ENCODE results near the gene IRF2BP1. TPM values are rescaled to one million over a fixed set of nuclear protein-coding genes. Genes with fewer than 3 reads are reported as not detected.
A peak's percentile ranks its signal among the peaks of the same experiment; 100 is the strongest.

The IRF2BP1 gene
- total and polyA plus RNA-seq, 2 of the 13 experiments (the other 11 are each of a cell fraction or from before 2014, with no cell fraction given): 4.3 to 14.3 TPM

- TF ChIP-seq ZNF839 (CRISPR knock-in tag; IDR thresholded peaks at IDR 0.05; ENCODE audit: borderline replicate concordance) (peak; percentile 74; the same call in 1 of the 2 replicates), ZNF501 (CRISPR knock-in tag; IDR thresholded peaks at IDR 0.05) (peak; percentile 77), ZFAT (CRISPR knock-in tag; conservative IDR thresholded peaks at IDR 0.05) (no peak), KDM2A (CRISPR knock-in tag; IDR thresholded peaks at IDR 0.05; ENCODE audit: borderline replicate concordance, low read depth) (peak; percentile 39; the same call in 1 of the 2 replicates), ZNF790 (CRISPR knock-in tag; IDR thresholded peaks at IDR 0.05; ENCODE audit: borderline replicate concordance) (no peak), TFE3 (CRISPR knock-in tag; IDR thresholded peaks at IDR 0.05) (no peak), ZNF782 (CRISPR knock-in tag; IDR thresholded peaks at IDR 0.05; ENCODE audit: borderline replicate concordance) (no peak), YEATS2 (CRISPR knock-in tag; IDR thresholded peaks at IDR 0.05; ENCODE audit: borderline replicate concordance) (peak; percentile 30; the same call in 1 of the 2 replicates), ZNF605 (CRISPR knock-in tag; IDR thresholded peaks at IDR 0.05) (peak; percentile 60; the same call in 1 of the 2 replicates), ZNF598 (CRISPR knock-in tag; IDR thresholded peaks at IDR 0.05; ENCODE audit: borderline replicate concordance) (peak; percentile 96; the same call in 1 of the 2 replicates), MAZ (IDR thresholded peaks at IDR 0.05; ENCODE audit: borderline replicate concordance, low read depth, low read length) (peak; percentile 75; the same call in 1 of the 2 replicates), MAZ (CRISPR knock-in tag; IDR thresholded peaks at IDR 0.05; ENCODE audit: low read depth) (0 out of 2 replicates have a peak, but pooled peaks have one; percentile 34), ZNF567 (CRISPR knock-in tag; IDR thresholded peaks at IDR 0.05; ENCODE audit: borderline replicate concordance) (0 out of 2 replicates have a peak, but pooled peaks have one; percentile 66), SP2 (CRISPR knock-in tag; IDR thresholded peaks at IDR 0.05) (peak; percentile 35; the same call in 1 of the 2 replicates), HMG20B (CRISPR knock-in tag; conservative IDR thresholded peaks at IDR 0.05) (0 out of 2 replicates have a peak, but pooled peaks have one; percentile 25), ARNT (IDR thresholded peaks at IDR 0.05) (no peak), ZNF274 (CRISPR knock-in tag; IDR thresholded peaks at IDR 0.05) (0 out of 2 replicates have a peak, but pooled peaks have one; percentile 45), HES4 (CRISPR knock-in tag; IDR thresholded peaks at IDR 0.05; ENCODE audit: borderline replicate concordance) (peak; percentile 23; the same call in 1 of the 2 replicates), TAF1 (CRISPR knock-in tag; IDR thresholded peaks at IDR 0.05) (0 out of 2 replicates have a peak, but pooled peaks have one; percentile 46), POLR2A (IDR thresholded peaks at IDR 0.05; ENCODE audit: insufficient read depth in 1 of 2, low read depth in 2 of 2, low read length in 2 of 2) (peak; percentile 21 to 70; a peak in 2 of 4 replicates), ZNF430 (CRISPR knock-in tag; IDR thresholded peaks at IDR 0.05) (0 out of 2 replicates have a peak, but pooled peaks have one; percentile 53)
- TF ChIP-seq, protein P1, sequence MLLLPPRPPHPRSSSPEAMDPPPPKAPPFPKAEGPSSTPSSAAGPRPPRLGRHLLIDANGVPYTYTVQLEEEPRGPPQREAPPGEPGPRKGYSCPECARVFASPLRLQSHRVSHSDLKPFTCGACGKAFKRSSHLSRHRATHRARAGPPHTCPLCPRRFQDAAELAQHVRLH (CRISPR knock-in tag; IDR thresholded peaks at IDR 0.05; ENCODE audit: borderline replicate concordance, low read depth): peak; percentile 50; the same call in 1 of the 2 replicates
- TF ChIP-seq, protein P2, sequence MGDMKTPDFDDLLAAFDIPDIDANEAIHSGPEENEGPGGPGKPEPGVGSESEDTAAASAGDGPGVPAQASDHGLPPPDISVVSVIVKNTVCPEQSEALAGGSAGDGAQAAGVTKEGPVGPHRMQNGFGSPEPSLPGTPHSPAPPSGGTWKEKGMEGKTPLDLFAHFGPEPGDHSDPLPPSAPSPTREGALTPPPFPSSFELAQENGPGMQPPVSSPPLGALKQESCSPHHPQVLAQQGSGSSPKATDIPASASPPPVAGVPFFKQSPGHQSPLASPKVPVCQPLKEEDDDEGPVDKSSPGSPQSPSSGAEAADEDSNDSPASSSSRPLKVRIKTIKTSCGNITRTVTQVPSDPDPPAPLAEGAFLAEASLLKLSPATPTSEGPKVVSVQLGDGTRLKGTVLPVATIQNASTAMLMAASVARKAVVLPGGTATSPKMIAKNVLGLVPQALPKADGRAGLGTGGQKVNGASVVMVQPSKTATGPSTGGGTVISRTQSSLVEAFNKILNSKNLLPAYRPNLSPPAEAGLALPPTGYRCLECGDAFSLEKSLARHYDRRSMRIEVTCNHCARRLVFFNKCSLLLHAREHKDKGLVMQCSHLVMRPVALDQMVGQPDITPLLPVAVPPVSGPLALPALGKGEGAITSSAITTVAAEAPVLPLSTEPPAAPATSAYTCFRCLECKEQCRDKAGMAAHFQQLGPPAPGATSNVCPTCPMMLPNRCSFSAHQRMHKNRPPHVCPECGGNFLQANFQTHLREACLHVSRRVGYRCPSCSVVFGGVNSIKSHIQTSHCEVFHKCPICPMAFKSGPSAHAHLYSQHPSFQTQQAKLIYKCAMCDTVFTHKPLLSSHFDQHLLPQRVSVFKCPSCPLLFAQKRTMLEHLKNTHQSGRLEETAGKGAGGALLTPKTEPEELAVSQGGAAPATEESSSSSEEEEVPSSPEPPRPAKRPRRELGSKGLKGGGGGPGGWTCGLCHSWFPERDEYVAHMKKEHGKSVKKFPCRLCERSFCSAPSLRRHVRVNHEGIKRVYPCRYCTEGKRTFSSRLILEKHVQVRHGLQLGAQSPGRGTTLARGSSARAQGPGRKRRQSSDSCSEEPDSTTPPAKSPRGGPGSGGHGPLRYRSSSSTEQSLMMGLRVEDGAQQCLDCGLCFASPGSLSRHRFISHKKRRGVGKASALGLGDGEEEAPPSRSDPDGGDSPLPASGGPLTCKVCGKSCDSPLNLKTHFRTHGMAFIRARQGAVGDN (CRISPR knock-in tag; IDR thresholded peaks at IDR 0.05): peak; percentile 91
Observed at GRCh38 chr19:45902651-45903625, 17.0 kb upstream of the IRF2BP1 start (continued).

Measured in HepG2 (cell line).